H1 (cell line): ENCODE results near the gene LHFPL3. TPM values are rescaled to one million over a fixed set of nuclear protein-coding genes. Genes with fewer than 3 reads are reported as not detected.

Experiments
- CTCF ChIA-PET: fragments of 300-600 bp; sonication (Branson Sonifier 250); formaldehyde crosslinking; loops from one replicate; lab custom pipeline; 2021; ENCODE audit not compliant: partially characterized antibody; lab: Charles Lee
- POLR2A ChIA-PET: fragments of 300-600 bp; sonication (Branson Sonifier 250); formaldehyde crosslinking; loops from one replicate; lab custom pipeline; 2021; ENCODE audit warnings: inconsistent platforms; ENCODE audit not compliant: partially characterized antibody; lab: Charles Lee
- DNase-seq, 2 experiments: peaks; one replicate each; pipeline versions ENCODE4 v3.0.0 to v3.0.0-alpha.2; 2010 to 2022; ENCODE audit warnings: low spot score in 2 of 2, low read depth in 1 of 2, mixed read lengths in 1 of 2
- FAIRE-seq: peaks from 2 replicates; lab custom pipeline; 2011; peaks lifted over from hg19 to GRCh38; lab: Jason Lieb, UNC
- H2AFZ ChIP-seq: 2 replicates; pipeline ENCODE4 v1.8.1; 2012; ENCODE audit warnings: low read length, inconsistent platforms
- H2AK5ac ChIP-seq: 2 replicates; pipeline ENCODE4 v1.6.1; 2013; ENCODE audit warnings: low read depth, low read length
- H2BK120ac ChIP-seq: replicated peaks from 2 replicates; pipeline ENCODE3; 2013; ENCODE audit warnings: low read depth, low read length, inconsistent platforms
- H2BK12ac ChIP-seq: 2 replicates; pipeline ENCODE4 v1.6.1; 2013; ENCODE audit warnings: low read depth, low read length
- H2BK15ac ChIP-seq: 2 replicates; pipeline ENCODE4 v1.6.1; 2013; ENCODE audit warnings: low read length
- H2BK20ac ChIP-seq: 2 replicates; pipeline ENCODE4 v1.6.1; 2013; ENCODE audit warnings: low read length
- H2BK5ac ChIP-seq: 2 replicates; pipeline ENCODE4 v1.6.1; 2013; ENCODE audit warnings: low read depth, low read length
- H3K14ac ChIP-seq: 2 replicates; pipeline ENCODE4 v1.6.1; 2013; ENCODE audit warnings: inconsistent platforms; ENCODE audit not compliant: insufficient read length
- H3K18ac ChIP-seq: 2 replicates; pipeline ENCODE4 v1.6.1; 2013; ENCODE audit warnings: low read length; ENCODE audit errors: extremely low read depth
- H3K23ac ChIP-seq: 2 replicates; pipeline ENCODE4 v1.6.1; 2013; ENCODE audit warnings: inconsistent platforms; ENCODE audit not compliant: insufficient read length
- H3K23me2 ChIP-seq: 2 replicates; pipeline ENCODE4 v1.6.1; 2013; ENCODE audit warnings: low read depth, low read length
- H3K27ac ChIP-seq: 2 replicates; pipeline ENCODE4 v1.6.1; 2011; ENCODE audit warnings: low read depth, low read length, inconsistent platforms
- H3K27me3 ChIP-seq, 4 experiments: replicated peaks in 1 of 4; 1 replicate in 1 of 4; 2 replicates in 3 of 4; pipeline versions ENCODE4 v1.6.1 to v1.8.1; 2011 to 2013; ENCODE audit warnings: low read length in 3 of 4, mild to moderate bottlenecking in 3 of 4, inconsistent platforms in 2 of 4, mixed read lengths in 2 of 4, moderate library complexity in 1 of 4; ENCODE audit not compliant: control insufficient read depth in 3 of 4, insufficient read depth in 3 of 4; ENCODE audit errors: extremely low read depth in 1 of 4
- H3K36me3 ChIP-seq, 4 experiments: 2 replicates each; pipeline versions ENCODE4 v1.6.1 to v1.8.1; 2011 to 2013; ENCODE audit warnings: mild to moderate bottlenecking in 4 of 4, low read length in 3 of 4, moderate library complexity in 2 of 4, control low read depth in 1 of 4, inconsistent platforms in 1 of 4; ENCODE audit not compliant: insufficient read depth in 4 of 4, control insufficient read depth in 2 of 4
- H3K4ac ChIP-seq: replicated peaks from 2 replicates; pipeline ENCODE3; 2013; ENCODE audit warnings: low read length, low read depth, mixed read lengths, inconsistent platforms; ENCODE audit not compliant: insufficient read length
- H3K4me1 ChIP-seq, 4 experiments: replicated peaks in 1 of 4; 1 replicate in 1 of 4; 2 replicates in 3 of 4; pipeline versions ENCODE4 v1.6.1 to v1.8.1; 2011 to 2013; ENCODE audit warnings: low read length in 3 of 4, inconsistent platforms in 2 of 4, mixed read lengths in 1 of 4; ENCODE audit not compliant: insufficient read depth in 4 of 4, control insufficient read depth in 3 of 4
- H3K4me2 ChIP-seq, 2 experiments: 2 replicates each; pipeline versions ENCODE4 v1.6.1 to v1.8.1; 2011 to 2013; ENCODE audit warnings: low read depth in 2 of 2, low read length in 2 of 2, control low read depth in 1 of 2, inconsistent platforms in 1 of 2, mild to moderate bottlenecking in 1 of 2; ENCODE audit not compliant: insufficient read depth in 1 of 2
- H3K4me3 ChIP-seq, 4 experiments: fragments of 200-600, 300-600 bp in 1 of 4; sonication (generic), shearing (Covaris generic), sonication (Bioruptor Twin) in 1 of 4; 2 replicates each; pipeline versions ENCODE4 v1.5.1 to v1.8.1; 2011 to 2016; ENCODE audit warnings: low read length in 4 of 4, low read depth in 3 of 4, control low read depth in 2 of 4, inconsistent platforms in 2 of 4, mild to moderate bottlenecking in 2 of 4, mixed read lengths in 1 of 4, moderate library complexity in 1 of 4; ENCODE audit not compliant: insufficient read depth in 2 of 4; ENCODE audit errors: extremely low read depth in 1 of 4
- H3K56ac ChIP-seq: replicated peaks from 2 replicates; pipeline ENCODE3; 2013; ENCODE audit warnings: low read depth, mild to moderate bottlenecking, mixed read lengths, low read length, inconsistent platforms; ENCODE audit not compliant: insufficient read length
- H3K79me1 ChIP-seq: 2 replicates; pipeline ENCODE4 v1.6.1; 2013; ENCODE audit warnings: low read depth, low read length, control low read depth
- H3K79me2 ChIP-seq, 2 experiments: 2 replicates each; pipeline versions ENCODE4 v1.6.1 to v1.8.1; 2012 to 2013; ENCODE audit warnings: low read length in 2 of 2, mild to moderate bottlenecking in 2 of 2, inconsistent platforms in 1 of 2; ENCODE audit not compliant: insufficient read depth in 2 of 2, control insufficient read depth in 1 of 2
- H3K9ac ChIP-seq, 4 experiments: replicated peaks in 1 of 4; 1 replicate in 1 of 4; 2 replicates in 3 of 4; pipeline versions ENCODE4 v1.6.1 to v1.8.1; 2011 to 2013; ENCODE audit warnings: low read depth in 3 of 4, low read length in 3 of 4, control low read depth in 2 of 4, mild to moderate bottlenecking in 2 of 4, moderate library complexity in 2 of 4, inconsistent platforms in 1 of 4; ENCODE audit errors: extremely low read depth in 1 of 4
- H3K9me3 ChIP-seq, 2 experiments: 2 replicates each; pipeline versions ENCODE4 v1.6.1 to v1.8.1; 2012 to 2013; ENCODE audit warnings: mild to moderate bottlenecking in 2 of 2, moderate library complexity in 2 of 2, control low read depth in 1 of 2, inconsistent platforms in 1 of 2, low read depth in 1 of 2, low read length in 1 of 2, mixed read lengths in 1 of 2; ENCODE audit not compliant: insufficient read depth in 2 of 2
- H4K20me1 ChIP-seq, 2 experiments: replicated peaks in 1 of 2; 2 replicates each; pipeline versions ENCODE3 to v1.8.1; 2011 to 2013; ENCODE audit warnings: inconsistent platforms in 2 of 2, low read length in 2 of 2, mild to moderate bottlenecking in 1 of 2; ENCODE audit not compliant: insufficient read depth in 2 of 2, control insufficient read depth in 1 of 2
- H4K5ac ChIP-seq: 2 replicates; pipeline ENCODE4 v1.6.1; 2013; ENCODE audit warnings: low read length, low read depth, mixed read lengths, inconsistent platforms; ENCODE audit not compliant: insufficient read length
- H4K8ac ChIP-seq: 2 replicates; pipeline ENCODE4 v1.8.0; 2013; ENCODE audit warnings: mild to moderate bottlenecking, moderate library complexity, low read length, inconsistent platforms; ENCODE audit not compliant: insufficient read depth; ENCODE audit errors: extremely low read depth
- H4K91ac ChIP-seq: replicated peaks from 2 replicates; pipeline ENCODE3; 2013; ENCODE audit warnings: low read length, mixed read lengths, inconsistent platforms; ENCODE audit not compliant: insufficient read length
- ASH2L ChIP-seq: fragments of 200-600, 300-600 bp; sonication (generic); IDR thresholded peaks from one replicate; pipeline ENCODE4 v1.7.1; 2017; ENCODE audit warnings: low read length
- CBX5 ChIP-seq: fragments of 300-800, 300-1000 bp; sonication (generic); IDR thresholded peaks from 2 replicates; pipeline ENCODE4 v1.7.1; 2016; ENCODE audit warnings: antibody characterized with exemption, low read length, low read depth
- CEBPB ChIP-seq: IDR thresholded peaks from 2 replicates; pipeline ENCODE4 v1.6.1; 2012; ENCODE audit warnings: low read depth, low read length
- CHD2 ChIP-seq: IDR thresholded peaks from 2 replicates; pipeline ENCODE4 v1.6.1; 2012; ENCODE audit warnings: low read length, improper control_type of control experiment
- KDM4A ChIP-seq: IDR thresholded peaks from one replicate; pipeline ENCODE4 v1.7.1; 2012; ENCODE audit warnings: low read depth, mild to moderate bottlenecking, moderate library complexity, low read length, inconsistent platforms; ENCODE audit not compliant: severe bottlenecking
- NANOG ChIP-seq: IDR thresholded peaks from 2 replicates; pipeline ENCODE4 v1.6.1; 2011; ENCODE audit warnings: low read length, low read depth, mild to moderate bottlenecking, inconsistent platforms; ENCODE audit not compliant: insufficient read depth, poor library complexity, severe bottlenecking
- POLR2AphosphoS5 ChIP-seq: IDR thresholded peaks from 2 replicates; pipeline ENCODE4 v1.6.1; 2011; ENCODE audit warnings: low read depth, low read length
- RBBP5 ChIP-seq: IDR thresholded peaks from 2 replicates; pipeline ENCODE4 v1.7.1; 2012; ENCODE audit warnings: low read depth, mild to moderate bottlenecking, inconsistent platforms, low read length, moderate library complexity, borderline replicate concordance
- RFX5 ChIP-seq: IDR thresholded peaks from 2 replicates; pipeline ENCODE4 v1.6.1; 2011; ENCODE audit warnings: low read depth, low read length, improper control_type of control experiment, borderline replicate concordance
- RNF2 ChIP-seq: fragments of 200-900, 300-1000 bp; sonication (generic); IDR thresholded peaks from 2 replicates; pipeline ENCODE4 v1.7.1; 2016; ENCODE audit warnings: borderline replicate concordance, low read depth, mild to moderate bottlenecking, antibody characterized with exemption, low read length; ENCODE audit not compliant: poor library complexity, severe bottlenecking; ENCODE audit errors: missing control alignments
- SRF ChIP-seq: IDR thresholded peaks from 2 replicates; pipeline ENCODE4 v1.6.1; 2011; ENCODE audit warnings: mild to moderate bottlenecking, low read depth, low read length, moderate library complexity
- TBP ChIP-seq: IDR thresholded peaks from 2 replicates; pipeline ENCODE4 v1.6.1; 2011; ENCODE audit warnings: low read depth, low read length, improper control_type of control experiment
- WGBS, 2 experiments: shearing (Covaris generic) in 1 of 2; methylation state at CpG; one replicate each; pipeline versions ENCODE4 v1.1.6 to v1.1.7; 2013 to 2015; ENCODE audit warnings: low lambda C conversion rate in 2 of 2, mixed read lengths in 2 of 2, inconsistent platforms in 1 of 2, low coverage in 1 of 2, missing lambda C conversion rate in 1 of 2; ENCODE audit not compliant: insufficient replicate concordance in 2 of 2, insufficient coverage in 1 of 2, insufficient read length in 1 of 2; ENCODE audit errors: extremely low coverage in 1 of 2, missing lambda C conversion rate in 1 of 2; 5-methylcytosine and 5-hydroxymethylcytosine counted together
- polyA plus RNA-seq, 7 experiments: library from polyadenylated mRNA; depleted of rRNA in 3 of 7; stranded (reverse) in 5 of 7; unstranded in 2 of 7; fragments of >200 nt in 5 of 7; fragments of 200-250 nt in 2 of 7; gene quantifications; 1 replicate in 5 of 7; 2 replicates in 1 of 7; 4 replicates in 1 of 7; pipeline versions ENCODE4 v1.2.1 to v1.2.3, GENCODE V29; 2011 to 2013; ENCODE audit warnings: missing spikeins in 2 of 7, mixed read lengths in 2 of 7
- total RNA-seq: library from RNA; stranded (reverse); fragmentation: NEBNext Ultra II Directional; extraction: Animal tissue kit (Norgen Biotek cat#: 25700); gene quantifications from 2 replicates; pipeline ENCODE4 v1.2.1, GENCODE V29; 2021

LHFPL3 gene
- total and polyA plus RNA-seq, 2 of the 8 experiments (the other 6 are each of a cell fraction or from before 2014, with no cell fraction given): 0.24 to 0.50 TPM

- POLR2A ChIA-PET: no interaction called here
- Histone ChIP-seq H3K9ac (no peak overlapping the region), H2BK5ac (no peak overlapping the region), H4K8ac (no peak overlapping the region), H4K5ac (no peak overlapping the region), H3K79me2 (no peaks in the 10 kb centered on the region), H3K27ac (no peak overlapping the region), H3K56ac (no peak overlapping the region), H3K79me1 (no peaks in the 10 kb centered on the region), H3K27me3 (no peaks in the 10 kb centered on the region), H3K23ac (no peak overlapping the region), H2BK15ac (no peak overlapping the region), H3K4me3 (no peak overlapping the region), H2AK5ac (no peak overlapping the region), H2BK120ac (no peak overlapping the region), H2AFZ (peak overlapping the region; percentile 86; the same call in 1 of the 2 replicates), H3K4me1 (peaks cover 1 to 7% (median 4%) of the 10 kb centered on the region in 4 experiments; a peak in 5 of 7 replicates), H4K20me1 (no peaks in the 10 kb centered on the region), H3K4ac (no peak overlapping the region), H4K91ac (no peak overlapping the region), H2BK20ac (no peak overlapping the region), H3K36me3 (no peaks in the 10 kb centered on the region), H3K14ac (no peak overlapping the region), H3K23me2 (no peaks in the 10 kb centered on the region), H3K4me2 (no peak overlapping the region), H3K18ac (no peak overlapping the region), H3K9me3 (no peaks in the 10 kb centered on the region), H2BK12ac (no peak overlapping the region)
- WGBS, 2 experiments: 80% methylated on average over 6 of the region's 6 CpGs; no CpG with 5 or more reads in 1 of the 2 experiments
- CTCF ChIA-PET: interaction anchor here (1.3 kb wide), 1 partner anchor 477 kb away, joined by 3 read pairs; no protein-coding TSS in a partner anchor
- no peak for DNase-seq
- no peak for FAIRE-seq
- no peak for TF ChIP-seq RFX5
- no peak for TF ChIP-seq KDM4A
- no peak for TF ChIP-seq RBBP5
- no peak for TF ChIP-seq TBP
- TF ChIP-seq CEBPB: no peak
- no peak for TF ChIP-seq SRF
- no peak for TF ChIP-seq RNF2
- no peak for TF ChIP-seq POLR2AphosphoS5
- no peak for TF ChIP-seq NANOG
- TF ChIP-seq CBX5: no peak
- no peak for TF ChIP-seq ASH2L
- TF ChIP-seq CHD2: no peak
Measured at GRCh38 chr7:104818961-104819880, 490.8 kb downstream of the LHFPL3 start.
